GM23338 (cell line): ENCODE measurements around the gene MYNN. TPM values are rescaled to one million over a fixed set of nuclear protein-coding genes. Genes with fewer than 3 reads are reported as not detected.

ENCODE experiments used
- ATAC-seq: fragments of 200-7000 bp; cut with Tn5 transposase; 3 replicates; pipeline ENCODE4 v1.9.1; 2020
- DNase-seq: peaks from one replicate; pipeline ENCODE4 v3.0.0-alpha.2; 2015; ENCODE audit warnings: low spot score
- H2AFZ ChIP-seq: fragments of 200-600 bp; sonication (generic); 2 replicates; pipeline ENCODE4 v1.8.0; 2016; ENCODE audit warnings: antibody characterized with exemption, mild to moderate bottlenecking, moderate library complexity
- H3F3A ChIP-seq: fragments of 200-600 bp; sonication (generic); replicated peaks from 2 replicates; pipeline ENCODE4 v1.8.0; 2017; ENCODE audit warnings: antibody characterized with exemption, mixed run types, low read depth
- H3K27ac ChIP-seq: fragments of 200-600 bp; sonication (generic); 2 replicates; pipeline ENCODE4 v1.6.1; 2016; ENCODE audit warnings: low read depth
- H3K27me3 ChIP-seq: fragments of 200-600 bp; sonication (generic); 2 replicates; pipeline ENCODE4 v1.8.0; 2016; ENCODE audit warnings: mild to moderate bottlenecking, mixed run types, moderate library complexity; ENCODE audit not compliant: insufficient read depth
- H3K36me3 ChIP-seq: fragments of 200-600 bp; sonication (generic); 2 replicates; pipeline ENCODE4 v1.8.0; 2016; ENCODE audit warnings: mild to moderate bottlenecking; ENCODE audit not compliant: insufficient read depth
- H3K4me1 ChIP-seq: fragments of 200-600 bp; sonication (generic); 2 replicates; pipeline ENCODE4 v1.8.0; 2016; ENCODE audit warnings: mild to moderate bottlenecking, moderate library complexity; ENCODE audit not compliant: insufficient read depth
- H3K4me2 ChIP-seq: fragments of 200-600 bp; sonication (generic); 2 replicates; pipeline ENCODE4 v1.7.1; 2017; ENCODE audit warnings: mixed run types
- H3K4me3 ChIP-seq: fragments of 200-600 bp; sonication (generic); 2 replicates; pipeline ENCODE4 v1.6.1; 2016; ENCODE audit warnings: mixed run types
- H3K79me2 ChIP-seq: fragments of 200-600 bp; sonication (generic); replicated peaks from 2 replicates; pipeline ENCODE4 v1.8.0; 2017; ENCODE audit warnings: mild to moderate bottlenecking; ENCODE audit not compliant: insufficient read depth
- H3K9me2 ChIP-seq: fragments of 200-600 bp; sonication (generic); 2 replicates; pipeline ENCODE4 v1.8.0; 2017; ENCODE audit not compliant: insufficient read depth
- H4K20me1 ChIP-seq: fragments of 200-600 bp; sonication (generic); replicated peaks from 2 replicates; pipeline ENCODE4 v1.8.0; 2017; ENCODE audit warnings: mild to moderate bottlenecking; ENCODE audit not compliant: insufficient read depth
- H3K27ac Mint-ChIP-seq: 2 replicates; pipeline ENCODE4 v1.8.0; 2020; ENCODE audit warnings: inconsistent platforms, mild to moderate bottlenecking, moderate library complexity, mixed read lengths
- H3K27me3 Mint-ChIP-seq: 3 replicates; pipeline ENCODE4 v1.8.0; 2022; ENCODE audit warnings: low read depth, mild to moderate bottlenecking, moderate library complexity, mixed read lengths, inconsistent platforms; ENCODE audit not compliant: insufficient read depth, poor library complexity
- H3K36me3 Mint-ChIP-seq: 3 replicates; pipeline ENCODE4 v1.8.0; 2021; ENCODE audit warnings: low read depth, mild to moderate bottlenecking, inconsistent platforms, moderate library complexity, mixed read lengths
- H3K4me1 Mint-ChIP-seq: 3 replicates; pipeline ENCODE4 v1.8.0; 2020; ENCODE audit warnings: mild to moderate bottlenecking, inconsistent platforms, mixed read lengths
- H3K4me3 Mint-ChIP-seq: 3 replicates; pipeline ENCODE4 v1.8.0; 2021; ENCODE audit warnings: moderate library complexity, mild to moderate bottlenecking, inconsistent platforms, mixed read lengths
- H3K9me3 Mint-ChIP-seq: 3 replicates; pipeline ENCODE4 v1.8.0; 2020; ENCODE audit warnings: moderate library complexity, mild to moderate bottlenecking, inconsistent platforms, mixed read lengths
- EZH2 ChIP-seq: fragments of 200-600 bp; sonication (generic); IDR thresholded peaks from one replicate; pipeline ENCODE4 v1.8.0; 2017; ENCODE audit warnings: antibody characterized with exemption, mild to moderate bottlenecking, low read depth; ENCODE audit not compliant: unreplicated experiment
- EZH2phosphoT487 ChIP-seq: fragments of 200-600 bp; sonication (generic); IDR thresholded peaks from one replicate; pipeline ENCODE4 v1.8.1; 2018; ENCODE audit warnings: antibody characterized with exemption; ENCODE audit not compliant: unreplicated experiment
- JUNB ChIP-seq: IDR thresholded peaks from one replicate; pipeline ENCODE4 v1.6.1; 2016; ENCODE audit warnings: antibody characterized with exemption; ENCODE audit not compliant: unreplicated experiment
- POLR2AphosphoS5 ChIP-seq: IDR thresholded peaks from 2 replicates; pipeline ENCODE4 v1.6.1; 2016; ENCODE audit warnings: antibody characterized with exemption, low read depth
- STAT1 ChIP-seq: IDR thresholded peaks from one replicate; pipeline ENCODE4 v1.6.1; 2016; ENCODE audit warnings: antibody characterized with exemption; ENCODE audit not compliant: unreplicated experiment
- polyA plus RNA-seq: library from polyadenylated mRNA; unstranded; fragments of >200 nt; fragmentation: Nextera tagmentation; extraction: Ambion mirVana; gene quantifications from 2 replicates; pipeline ENCODE4 v1.2.1, GENCODE V29; 2016
- total RNA-seq: library from RNA; depleted of rRNA; stranded (reverse); fragments of >200 nt; shearing (Covaris generic); gene quantifications from 2 replicates; pipeline ENCODE4 v1.2.3, GENCODE V29; 2014
- TF ChIP-seq, protein P1 (sequence below): IDR thresholded peaks from one replicate; pipeline ENCODE4 v1.6.1; 2018; ENCODE audit warnings: antibody characterized with exemption; ENCODE audit not compliant: unreplicated experiment
- TF ChIP-seq, protein P2 (sequence below), 2 experiments: fragments of 200-600 bp in 1 of 2; sonication (generic) in 1 of 2; conservative IDR thresholded peaks; 2 replicates each; pipeline versions ENCODE4 v1.5.1 to v1.6.1; 2016 to 2017; ENCODE audit warnings: antibody characterized with exemption in 2 of 2, low read depth in 2 of 2, mild to moderate bottlenecking in 2 of 2, moderate library complexity in 1 of 2
- TF ChIP-seq, protein P3 (sequence below): fragments of 250-450 bp; sonication (Bioruptor Pico); IDR thresholded peaks from 2 replicates; pipeline ENCODE4 v1.5.0; 2020; ENCODE audit warnings: mild to moderate bottlenecking, moderate library complexity

The MYNN gene
- total and polyA plus RNA-seq, 2 experiments from 2014 or later = 14.2 to 19.4 TPM

DNA sequence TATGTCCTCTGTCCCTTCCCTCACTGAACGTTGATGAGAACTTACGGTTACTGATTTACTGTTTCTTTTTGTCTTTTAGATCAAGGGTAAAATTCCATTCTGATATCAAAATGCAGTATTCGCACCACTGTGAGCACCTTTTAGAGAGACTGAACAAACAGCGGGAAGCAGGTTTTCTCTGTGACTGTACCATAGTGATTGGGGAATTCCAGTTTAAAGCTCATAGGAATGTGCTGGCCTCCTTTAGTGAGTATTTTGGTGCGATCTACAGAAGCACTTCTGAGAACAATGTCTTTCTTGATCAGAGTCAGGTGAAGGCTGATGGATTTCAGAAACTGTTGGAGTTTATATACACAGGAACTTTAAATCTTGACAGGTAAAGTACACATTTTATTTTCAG, 990 bp downstream of the MYNN start:
- Mint-ChIP-seq H3K4me1 (peaks cover 36% of the 10 kb centered on the region), H3K36me3 (peaks cover 47% of the 10 kb centered on the region), H3K4me3 (peak overlapping the region; percentile 97), H3K27ac (no peak overlapping the region), H3K9me3 (peaks cover 9% of the 10 kb centered on the region; the same call in 1 of the 3 replicates), H3K27me3 (peaks cover 19% of the 10 kb centered on the region)
- Histone ChIP-seq H3K9me2 (no peaks in the 10 kb centered on the region), H3K4me3 (peak overlapping the region; percentile 96), H3F3A (0 out of 2 replicates have a peak, but pooled peaks cover 3% of the 10 kb centered on the region), H3K4me2 (peak overlapping the region; percentile 74), H3K4me1 (peaks cover 27% of the 10 kb centered on the region), H4K20me1 (no peaks in the 10 kb centered on the region), H3K36me3 (peaks cover 9% of the 10 kb centered on the region), H3K27me3 (no peaks in the 10 kb centered on the region), H3K79me2 (peaks cover 45% of the 10 kb centered on the region), H2AFZ (no peak overlapping the region), H3K27ac (peak overlapping the region; percentile 96)
- TF ChIP-seq, protein P1, sequence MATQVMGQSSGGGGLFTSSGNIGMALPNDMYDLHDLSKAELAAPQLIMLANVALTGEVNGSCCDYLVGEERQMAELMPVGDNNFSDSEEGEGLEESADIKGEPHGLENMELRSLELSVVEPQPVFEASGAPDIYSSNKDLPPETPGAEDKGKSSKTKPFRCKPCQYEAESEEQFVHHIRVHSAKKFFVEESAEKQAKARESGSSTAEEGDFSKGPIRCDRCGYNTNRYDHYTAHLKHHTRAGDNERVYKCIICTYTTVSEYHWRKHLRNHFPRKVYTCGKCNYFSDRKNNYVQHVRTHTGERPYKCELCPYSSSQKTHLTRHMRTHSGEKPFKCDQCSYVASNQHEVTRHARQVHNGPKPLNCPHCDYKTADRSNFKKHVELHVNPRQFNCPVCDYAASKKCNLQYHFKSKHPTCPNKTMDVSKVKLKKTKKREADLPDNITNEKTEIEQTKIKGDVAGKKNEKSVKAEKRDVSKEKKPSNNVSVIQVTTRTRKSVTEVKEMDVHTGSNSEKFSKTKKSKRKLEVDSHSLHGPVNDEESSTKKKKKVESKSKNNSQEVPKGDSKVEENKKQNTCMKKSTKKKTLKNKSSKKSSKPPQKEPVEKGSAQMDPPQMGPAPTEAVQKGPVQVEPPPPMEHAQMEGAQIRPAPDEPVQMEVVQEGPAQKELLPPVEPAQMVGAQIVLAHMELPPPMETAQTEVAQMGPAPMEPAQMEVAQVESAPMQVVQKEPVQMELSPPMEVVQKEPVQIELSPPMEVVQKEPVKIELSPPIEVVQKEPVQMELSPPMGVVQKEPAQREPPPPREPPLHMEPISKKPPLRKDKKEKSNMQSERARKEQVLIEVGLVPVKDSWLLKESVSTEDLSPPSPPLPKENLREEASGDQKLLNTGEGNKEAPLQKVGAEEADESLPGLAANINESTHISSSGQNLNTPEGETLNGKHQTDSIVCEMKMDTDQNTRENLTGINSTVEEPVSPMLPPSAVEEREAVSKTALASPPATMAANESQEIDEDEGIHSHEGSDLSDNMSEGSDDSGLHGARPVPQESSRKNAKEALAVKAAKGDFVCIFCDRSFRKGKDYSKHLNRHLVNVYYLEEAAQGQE = no peak
- no peak for TF ChIP-seq STAT1
- TF ChIP-seq, protein P2, sequence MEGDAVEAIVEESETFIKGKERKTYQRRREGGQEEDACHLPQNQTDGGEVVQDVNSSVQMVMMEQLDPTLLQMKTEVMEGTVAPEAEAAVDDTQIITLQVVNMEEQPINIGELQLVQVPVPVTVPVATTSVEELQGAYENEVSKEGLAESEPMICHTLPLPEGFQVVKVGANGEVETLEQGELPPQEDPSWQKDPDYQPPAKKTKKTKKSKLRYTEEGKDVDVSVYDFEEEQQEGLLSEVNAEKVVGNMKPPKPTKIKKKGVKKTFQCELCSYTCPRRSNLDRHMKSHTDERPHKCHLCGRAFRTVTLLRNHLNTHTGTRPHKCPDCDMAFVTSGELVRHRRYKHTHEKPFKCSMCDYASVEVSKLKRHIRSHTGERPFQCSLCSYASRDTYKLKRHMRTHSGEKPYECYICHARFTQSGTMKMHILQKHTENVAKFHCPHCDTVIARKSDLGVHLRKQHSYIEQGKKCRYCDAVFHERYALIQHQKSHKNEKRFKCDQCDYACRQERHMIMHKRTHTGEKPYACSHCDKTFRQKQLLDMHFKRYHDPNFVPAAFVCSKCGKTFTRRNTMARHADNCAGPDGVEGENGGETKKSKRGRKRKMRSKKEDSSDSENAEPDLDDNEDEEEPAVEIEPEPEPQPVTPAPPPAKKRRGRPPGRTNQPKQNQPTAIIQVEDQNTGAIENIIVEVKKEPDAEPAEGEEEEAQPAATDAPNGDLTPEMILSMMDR (conservative IDR thresholded peaks at IDR 0.05; ENCODE audit: low read depth in 2 of 2) = no peak
- no peak for TF ChIP-seq JUNB
- no peak for TF ChIP-seq EZH2
- DNase-seq (peak; percentile 24), ATAC-seq (no peak)

DNA sequence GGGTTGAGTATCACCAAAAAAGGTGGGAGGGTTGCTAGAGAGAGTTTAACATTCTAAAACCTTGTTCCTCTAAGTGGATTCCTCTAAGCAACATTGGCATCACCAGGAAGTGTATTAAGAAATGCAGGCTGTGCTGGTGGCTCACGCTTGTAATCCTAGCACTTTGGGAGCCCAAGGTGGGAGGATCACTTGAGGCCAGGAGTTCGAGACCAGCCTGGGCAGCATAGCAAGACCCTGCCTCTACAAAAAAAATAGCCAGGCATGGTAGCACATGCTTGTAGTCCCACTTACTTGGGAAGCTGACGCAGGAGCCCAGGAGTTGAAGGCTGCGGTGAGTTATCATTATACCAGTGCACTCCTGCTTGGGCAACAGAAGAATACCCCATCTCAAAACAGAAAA, 4.6 kb downstream of the MYNN start:
- peaks cover 58% of the 10 kb centered on the region for H3K79me2 ChIP-seq
- H3K4me3 ChIP-seq = no peak overlapping the region
- Mint-ChIP-seq H3K4me1 (peaks cover 32% of the 10 kb centered on the region), H3K27me3 (peaks cover under 1% of the 10 kb centered on the region), H3K9me3 (no peaks in the 10 kb centered on the region), H3K4me3 (no peak overlapping the region), H3K27ac (no peak overlapping the region), H3K36me3 (peaks cover 79% of the 10 kb centered on the region)
- no peaks in the 10 kb centered on the region; the same call in 1 of the 2 replicates for H4K20me1 ChIP-seq
- H3K27ac ChIP-seq = no peak overlapping the region
- H3K36me3 ChIP-seq = peaks cover 29% of the 10 kb centered on the region
- H3K4me2 ChIP-seq = no peak overlapping the region
- H2AFZ ChIP-seq = no peak overlapping the region
- no peaks in the 10 kb centered on the region for H3F3A ChIP-seq
- ATAC-seq (no peak), DNase-seq (no peak)
- no peaks in the 10 kb centered on the region for H3K9me2 ChIP-seq
- peaks cover 27% of the 10 kb centered on the region for H3K4me1 ChIP-seq
- H3K27me3 ChIP-seq = no peaks in the 10 kb centered on the region
- TF ChIP-seq, protein P2 (conservative IDR thresholded peaks at IDR 0.05; ENCODE audit: low read depth in 2 of 2) = no peak
- TF ChIP-seq STAT1 = no peak
- no peak for TF ChIP-seq POLR2AphosphoS5
- TF ChIP-seq, protein P3, sequence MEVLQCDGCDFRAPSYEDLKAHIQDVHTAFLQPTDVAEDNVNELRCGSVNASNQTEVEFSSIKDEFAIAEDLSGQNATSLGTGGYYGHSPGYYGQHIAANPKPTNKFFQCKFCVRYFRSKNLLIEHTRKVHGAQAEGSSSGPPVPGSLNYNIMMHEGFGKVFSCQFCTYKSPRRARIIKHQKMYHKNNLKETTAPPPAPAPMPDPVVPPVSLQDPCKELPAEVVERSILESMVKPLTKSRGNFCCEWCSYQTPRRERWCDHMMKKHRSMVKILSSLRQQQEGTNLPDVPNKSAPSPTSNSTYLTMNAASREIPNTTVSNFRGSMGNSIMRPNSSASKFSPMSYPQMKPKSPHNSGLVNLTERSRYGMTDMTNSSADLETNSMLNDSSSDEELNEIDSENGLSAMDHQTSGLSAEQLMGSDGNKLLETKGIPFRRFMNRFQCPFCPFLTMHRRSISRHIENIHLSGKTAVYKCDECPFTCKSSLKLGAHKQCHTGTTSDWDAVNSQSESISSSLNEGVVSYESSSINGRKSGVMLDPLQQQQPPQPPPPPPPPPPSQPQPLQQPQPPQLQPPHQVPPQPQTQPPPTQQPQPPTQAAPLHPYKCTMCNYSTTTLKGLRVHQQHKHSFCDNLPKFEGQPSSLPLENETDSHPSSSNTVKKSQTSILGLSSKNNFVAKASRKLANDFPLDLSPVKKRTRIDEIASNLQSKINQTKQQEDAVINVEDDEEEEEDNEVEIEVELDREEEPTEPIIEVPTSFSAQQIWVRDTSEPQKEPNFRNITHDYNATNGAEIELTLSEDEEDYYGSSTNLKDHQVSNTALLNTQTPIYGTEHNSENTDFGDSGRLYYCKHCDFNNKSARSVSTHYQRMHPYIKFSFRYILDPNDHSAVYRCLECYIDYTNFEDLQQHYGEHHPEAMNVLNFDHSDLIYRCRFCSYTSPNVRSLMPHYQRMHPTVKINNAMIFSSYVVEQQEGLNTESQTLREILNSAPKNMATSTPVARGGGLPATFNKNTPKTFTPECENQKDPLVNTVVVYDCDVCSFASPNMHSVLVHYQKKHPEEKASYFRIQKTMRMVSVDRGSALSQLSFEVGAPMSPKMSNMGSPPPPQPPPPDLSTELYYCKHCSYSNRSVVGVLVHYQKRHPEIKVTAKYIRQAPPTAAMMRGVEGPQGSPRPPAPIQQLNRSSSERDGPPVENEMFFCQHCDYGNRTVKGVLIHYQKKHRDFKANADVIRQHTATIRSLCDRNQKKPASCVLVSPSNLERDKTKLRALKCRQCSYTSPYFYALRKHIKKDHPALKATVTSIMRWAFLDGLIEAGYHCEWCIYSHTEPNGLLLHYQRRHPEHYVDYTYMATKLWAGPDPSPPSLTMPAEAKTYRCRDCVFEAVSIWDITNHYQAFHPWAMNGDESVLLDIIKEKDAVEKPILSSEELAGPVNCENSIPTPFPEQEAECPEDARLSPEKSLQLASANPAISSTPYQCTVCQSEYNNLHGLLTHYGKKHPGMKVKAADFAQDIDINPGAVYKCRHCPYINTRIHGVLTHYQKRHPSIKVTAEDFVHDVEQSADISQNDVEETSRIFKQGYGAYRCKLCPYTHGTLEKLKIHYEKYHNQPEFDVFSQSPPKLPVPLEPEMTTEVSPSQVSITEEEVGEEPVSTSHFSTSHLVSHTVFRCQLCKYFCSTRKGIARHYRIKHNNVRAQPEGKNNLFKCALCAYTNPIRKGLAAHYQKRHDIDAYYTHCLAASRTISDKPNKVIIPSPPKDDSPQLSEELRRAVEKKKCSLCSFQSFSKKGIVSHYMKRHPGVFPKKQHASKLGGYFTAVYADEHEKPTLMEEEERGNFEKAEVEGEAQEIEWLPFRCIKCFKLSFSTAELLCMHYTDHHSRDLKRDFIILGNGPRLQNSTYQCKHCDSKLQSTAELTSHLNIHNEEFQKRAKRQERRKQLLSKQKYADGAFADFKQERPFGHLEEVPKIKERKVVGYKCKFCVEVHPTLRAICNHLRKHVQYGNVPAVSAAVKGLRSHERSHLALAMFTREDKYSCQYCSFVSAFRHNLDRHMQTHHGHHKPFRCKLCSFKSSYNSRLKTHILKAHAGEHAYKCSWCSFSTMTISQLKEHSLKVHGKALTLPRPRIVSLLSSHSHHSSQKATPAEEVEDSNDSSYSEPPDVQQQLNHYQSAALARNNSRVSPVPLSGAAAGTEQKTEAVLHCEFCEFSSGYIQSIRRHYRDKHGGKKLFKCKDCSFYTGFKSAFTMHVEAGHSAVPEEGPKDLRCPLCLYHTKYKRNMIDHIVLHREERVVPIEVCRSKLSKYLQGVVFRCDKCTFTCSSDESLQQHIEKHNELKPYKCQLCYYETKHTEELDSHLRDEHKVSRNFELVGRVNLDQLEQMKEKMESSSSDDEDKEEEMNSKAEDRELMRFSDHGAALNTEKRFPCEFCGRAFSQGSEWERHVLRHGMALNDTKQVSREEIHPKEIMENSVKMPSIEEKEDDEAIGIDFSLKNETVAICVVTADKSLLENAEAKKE (CRISPR knock-in tag) = no peak
- no peak for TF ChIP-seq EZH2phosphoT487
